Measurements from ENCODE around the gene CHST15. TPM values are rescaled to one million over a fixed set of nuclear protein-coding genes. Genes with fewer than 3 reads are reported as not detected.

Gene CHST15
- total and polyA plus RNA-seq, 2 of the 8 experiments (the other 6 are each of a cell fraction or from before 2014, with no cell fraction given), result 8.8 to 9.1 TPM

Other genes starting within 250 kb of the CHST15 start
- gene CPXM2, start 201.8 kb downstream of the CHST15 start, total RNA-seq (2021; fragmentation: NEBNext Ultra II Directional; extraction: Animal tissue kit (Norgen Biotek cat#: 25700)), result 2.5 and 2.9 TPM in 2 replicates
- 2.3 and 2.4 TPM in 2 replicates for gene CPXM2, start 201.8 kb downstream of the CHST15 start, polyA plus RNA-seq (2011; rRNA removed)